Subcutaneous abdominal adipose tissue (tissue), 5 donors: ENCODE measurements around the gene PTPN5.

Source experiments
- H3K27ac ChIP-seq: one replicate; pipeline ENCODE4 v1.7.0; 2013; ENCODE audit warnings: low read depth, mild to moderate bottlenecking, inconsistent platforms, low read length, moderate library complexity
- H3K27me3 ChIP-seq, 5 donors: one replicate each; pipeline ENCODE4 v1.7.0; 2013; ENCODE audit warnings: low read length in 5 of 5, inconsistent platforms in 1 of 5; ENCODE audit not compliant: control insufficient read depth in 5 of 5, insufficient read depth in 4 of 5
- H3K36me3 ChIP-seq, 5 donors: one replicate each; pipeline ENCODE4 v1.7.0; 2013; ENCODE audit warnings: low read length in 5 of 5; ENCODE audit not compliant: control insufficient read depth in 5 of 5, insufficient read depth in 5 of 5
- H3K4me1 ChIP-seq, 5 donors: one replicate each; pipeline ENCODE4 v1.7.0; 2013; ENCODE audit warnings: low read length in 5 of 5, mild to moderate bottlenecking in 3 of 5, moderate library complexity in 1 of 5; ENCODE audit not compliant: control insufficient read depth in 5 of 5, insufficient read depth in 5 of 5
- H3K4me3 ChIP-seq, 5 donors: one replicate each; pipeline ENCODE4 v1.7.0; 2013; ENCODE audit warnings: low read length in 5 of 5, low read depth in 1 of 5
- H3K9ac ChIP-seq, 5 donors: one replicate each; pipeline ENCODE4 v1.7.0; 2013; ENCODE audit warnings: low read length in 5 of 5, mild to moderate bottlenecking in 4 of 5, moderate library complexity in 3 of 5
- H3K9me3 ChIP-seq, 5 donors: one replicate each; pipeline ENCODE4 v1.7.0; 2013; ENCODE audit warnings: low read length in 5 of 5; ENCODE audit not compliant: control insufficient read depth in 5 of 5
- donor health status: healthy.
- donor health status: healthy.
- donor health status: healthy.
- donor health status: healthy.
- donor health status: healthy.

PTPN5 gene

GRCh38 chr11:18704045-18704645 is 87.5 kb downstream of the PTPN5 start:
- Histone ChIP-seq H3K36me3 (peaks cover 0 to 25% (median 15%) of the 10 kb centered on the region in 5 donors), H3K27me3 (no peaks in the 10 kb centered on the region), H3K9ac (peak overlapping the region in 1 of 5 donors; percentile 48), H3K4me3 (no peak overlapping the region), H3K27ac (no peak overlapping the region), H3K9me3 (no peaks in the 10 kb centered on the region), H3K4me1 (peaks cover 13 to 58% (median 41%) of the 10 kb centered on the region in 5 donors)

- Histone ChIP-seq H3K27me3 (no peaks in the 10 kb centered on the region), H3K27ac (no peak overlapping the region), H3K4me3 (no peak overlapping the region), H3K9ac (no peak overlapping the region), H3K4me1 (peaks cover 13 to 63% (median 44%) of the 10 kb centered on the region in 5 donors), H3K9me3 (no peaks in the 10 kb centered on the region), H3K36me3 (peaks cover 0 to 25% (median 15%) of the 10 kb centered on the region in 5 donors)
These were observed 88.4 kb downstream of the PTPN5 start for GRCh38 chr11:18703001-18703763.

- H3K9me3 ChIP-seq: no peaks in the 10 kb centered on the region
- no peak overlapping the region for H3K9ac ChIP-seq
- peaks cover 13 to 64% (median 45%) of the 10 kb centered on the region in 5 donors for H3K4me1 ChIP-seq
- no peak overlapping the region for H3K4me3 ChIP-seq
- H3K27ac ChIP-seq: no peak overlapping the region
- H3K36me3 ChIP-seq: peaks cover 0 to 25% (median 15%) of the 10 kb centered on the region in 5 donors
- H3K27me3 ChIP-seq: no peaks in the 10 kb centered on the region
These were observed 89.9 kb downstream of the PTPN5 start for GRCh38 chr11:18701614-18702216.

- H3K4me3 ChIP-seq: peak overlapping the region in 1 of 5 donors; percentile 66
- H3K4me1 ChIP-seq: peaks cover 13 to 57% (median 38%) of the 10 kb centered on the region in 5 donors
- H3K27me3 ChIP-seq: no peaks in the 10 kb centered on the region
- peaks cover 0 to 25% (median 15%) of the 10 kb centered on the region in 5 donors for H3K36me3 ChIP-seq
- no peaks in the 10 kb centered on the region for H3K9me3 ChIP-seq
- H3K27ac ChIP-seq: no peak overlapping the region
- no peak overlapping the region for H3K9ac ChIP-seq
These were observed 90.7 kb downstream of the PTPN5 start for GRCh38 chr11:18700872-18701271.

- Histone ChIP-seq H3K27me3 (no peaks in the 10 kb centered on the region), H3K27ac (no peak overlapping the region), H3K36me3 (peaks cover 0 to 25% (median 15%) of the 10 kb centered on the region in 5 donors), H3K9me3 (no peaks in the 10 kb centered on the region), H3K9ac (no peak overlapping the region), H3K4me3 (peak overlapping the region in 3 of 5 donors; percentile 66 to 74 (median 72)), H3K4me1 (peaks cover 10 to 52% (median 33%) of the 10 kb centered on the region in 5 donors)
These were observed 91.2 kb downstream of the PTPN5 start for GRCh38 chr11:18700375-18700774.

GRCh38 chr11:18699848-18700261 is 91.7 kb downstream of the PTPN5 start:
- Histone ChIP-seq H3K4me1 (peaks cover 10 to 48% (median 28%) of the 10 kb centered on the region in 5 donors), H3K27me3 (no peaks in the 10 kb centered on the region), H3K9ac (peak overlapping the region in 2 of 5 donors; percentile 62 to 70), H3K4me3 (peak overlapping the region; percentile 66 to 74 (median 69)), H3K27ac (peak overlapping the region; percentile 60), H3K36me3 (peaks cover 0 to 25% (median 15%) of the 10 kb centered on the region in 5 donors), H3K9me3 (no peaks in the 10 kb centered on the region)

GRCh38 chr11:18699269-18699596 is 92.4 kb downstream of the PTPN5 start:
- peak overlapping the region; percentile 66 to 74 (median 69) for H3K4me3 ChIP-seq
- no peaks in the 10 kb centered on the region for H3K9me3 ChIP-seq
- H3K27me3 ChIP-seq: no peaks in the 10 kb centered on the region
- H3K9ac ChIP-seq: peak overlapping the region in 4 of 5 donors; percentile 48 to 70 (median 64)
- peaks cover 0 to 25% (median 15%) of the 10 kb centered on the region in 5 donors for H3K36me3 ChIP-seq
- peaks cover 10 to 42% (median 27%) of the 10 kb centered on the region in 5 donors for H3K4me1 ChIP-seq
- peak overlapping the region; percentile 60 for H3K27ac ChIP-seq

GRCh38 chr11:18698341-18699268 is 93.0 kb downstream of the PTPN5 start, which contains the start of gene TMEM86A:
Gene TMEM86A (plus strand): TSS chr11:18698779. CDS start chr11:18698887, 108 bp downstream.
- peaks cover 10 to 42% (median 27%) of the 10 kb centered on the region in 5 donors for H3K4me1 ChIP-seq
- H3K9me3 ChIP-seq: no peaks in the 10 kb centered on the region
- peak within 1 kb of the TSS in 4 of 5 donors; percentile 48 to 70 (median 64) for H3K9ac ChIP-seq
- no peaks in the 10 kb centered on the region for H3K27me3 ChIP-seq
- H3K36me3 ChIP-seq: peaks cover 0 to 21% (median 15%) of the 10 kb centered on the region in 5 donors
- H3K27ac ChIP-seq: peak within 1 kb of the TSS; percentile 60
- H3K4me3 ChIP-seq: peak within 1 kb of the TSS; percentile 66 to 74 (median 69)

- Histone ChIP-seq H3K27ac (peak overlapping the region; percentile 60), H3K4me1 (peaks cover 10 to 44% (median 32%) of the 10 kb centered on the region in 5 donors), H3K36me3 (peaks cover 0 to 16% (median 13%) of the 10 kb centered on the region in 5 donors)
These were observed 94.0 kb downstream of the PTPN5 start for GRCh38 chr11:18697576-18697975.

More at GRCh38 chr11:18697576-18697975, 94.0 kb downstream of the PTPN5 start:
- H3K27me3 ChIP-seq: no peaks in the 10 kb centered on the region
- no peak overlapping the region for H3K9ac ChIP-seq
- peak overlapping the region in 1 of 5 donors; percentile 73 for H3K4me3 ChIP-seq
- H3K9me3 ChIP-seq: no peaks in the 10 kb centered on the region
